Measurements from ENCODE around the gene NLRP3.

GRCh38 chr1:247437551-247438505 is 21.9 kb downstream of the NLRP3 start:
- no peak for TF ChIP-seq RAD21 (IDR thresholded peaks at IDR 0.05; ENCODE audit: insufficient read depth, low read depth, low read length)
- no peak for TF ChIP-seq RB1 (IDR thresholded peaks at IDR 0.05; ENCODE audit: borderline replicate concordance)
- TF ChIP-seq ZNF274 (IDR thresholded peaks at IDR 0.05; ENCODE audit: insufficient read depth, insufficient read length) = no peak
- no peak for TF ChIP-seq TAF1 (IDR thresholded peaks at IDR 0.05; ENCODE audit: borderline replicate concordance, low read depth, low read length)
